Neural progenitor cell (in vitro differentiated cells): ENCODE measurements around the gene AMZ2. TPM values are rescaled to one million over a fixed set of nuclear protein-coding genes. Genes with fewer than 3 reads are reported as not detected.
A peak's percentile ranks its signal among the peaks of the same experiment; 100 is the strongest.

ENCODE experiments used
- DNase-seq: peaks from one replicate; pipeline ENCODE4 v3.0.0-alpha.2; 2016; ENCODE audit warnings: low spot score
- H2AFZ ChIP-seq: fragments of 200-600 bp; sonication (generic); replicated peaks from 2 replicates; pipeline ENCODE4 v1.6.1; 2016; ENCODE audit warnings: antibody characterized with exemption
- H3F3A ChIP-seq: fragments of 200-600 bp; sonication (generic); 2 replicates; pipeline ENCODE4 v1.6.1; 2016; ENCODE audit warnings: antibody characterized with exemption, low read depth
- H3K27ac ChIP-seq: fragments of 200-600 bp; sonication (generic); 2 replicates; pipeline ENCODE4 v1.5.1; 2016; ENCODE audit warnings: mild to moderate bottlenecking
- H3K27me3 ChIP-seq: fragments of 200-600 bp; sonication (generic); 2 replicates; pipeline ENCODE4 v1.6.1; 2016; ENCODE audit warnings: mild to moderate bottlenecking, moderate library complexity
- H3K36me3 ChIP-seq: fragments of 200-600 bp; sonication (generic); 2 replicates; pipeline ENCODE4 v1.5.1; 2016
- H3K4me1 ChIP-seq: fragments of 200-600 bp; sonication (generic); 2 replicates; pipeline ENCODE4 v1.6.1; 2016; ENCODE audit warnings: mixed run types
- H3K4me2 ChIP-seq: fragments of 200-600 bp; sonication (generic); 2 replicates; pipeline ENCODE4 v1.6.1; 2016
- H3K4me3 ChIP-seq: fragments of 200-600 bp; sonication (generic); 2 replicates; pipeline ENCODE4 v1.5.1; 2016
- H3K79me2 ChIP-seq: fragments of 200-600 bp; sonication (generic); 2 replicates; pipeline ENCODE4 v1.6.1; 2016; ENCODE audit warnings: low read depth
- H3K9ac ChIP-seq: fragments of 200-600 bp; sonication (generic); 2 replicates; pipeline ENCODE4 v1.6.1; 2016
- H3K9me3 ChIP-seq: fragments of 200-600 bp; sonication (generic); 2 replicates; pipeline ENCODE4 v1.5.1; 2016; ENCODE audit warnings: low read depth
- H4K20me1 ChIP-seq: fragments of 200-600 bp; sonication (generic); 2 replicates; pipeline ENCODE4 v1.6.1; 2016; ENCODE audit warnings: low read depth
- H3K27ac Mint-ChIP-seq: 3 replicates; pipeline ENCODE4 v1.8.0; 2021; ENCODE audit warnings: mixed read lengths
- H3K27me3 Mint-ChIP-seq: 2 replicates; pipeline ENCODE4 v1.8.0; 2022; ENCODE audit warnings: low read depth, mild to moderate bottlenecking, inconsistent platforms, moderate library complexity, mixed read lengths; ENCODE audit not compliant: insufficient read depth
- H3K36me3 Mint-ChIP-seq: 3 replicates; pipeline ENCODE4 v1.8.0; 2021; ENCODE audit warnings: mixed read lengths
- H3K4me1 Mint-ChIP-seq: 3 replicates; pipeline ENCODE4 v1.8.0; 2021; ENCODE audit warnings: mixed read lengths
- H3K4me3 Mint-ChIP-seq: 3 replicates; pipeline ENCODE4 v1.8.0; 2021; ENCODE audit warnings: mild to moderate bottlenecking, moderate library complexity, mixed read lengths
- H3K9me3 Mint-ChIP-seq: 3 replicates; pipeline ENCODE4 v1.8.0; 2020; ENCODE audit warnings: mixed read lengths
- EZH2 ChIP-seq: fragments of 200-600 bp; sonication (generic); IDR thresholded peaks from 2 replicates; pipeline ENCODE4 v1.6.1; 2017; ENCODE audit warnings: antibody characterized with exemption, mild to moderate bottlenecking, moderate library complexity
- EZH2phosphoT487 ChIP-seq: fragments of 200-600 bp; sonication (generic); IDR thresholded peaks from 2 replicates; pipeline ENCODE4 v1.6.1; 2017; ENCODE audit warnings: antibody characterized with exemption
- total RNA-seq: library from RNA; depleted of rRNA; stranded (reverse); fragments of >200 nt; gene quantifications from 2 replicates; pipeline ENCODE4 v1.2.3, GENCODE V29; 2015; ENCODE audit warnings: low replicate concordance
- TF ChIP-seq, protein P1 (sequence below): fragments of 200-600 bp; sonication (generic); IDR thresholded peaks from 2 replicates; pipeline ENCODE4 v1.5.1; 2017; ENCODE audit warnings: antibody characterized with exemption, mild to moderate bottlenecking

AMZ2 gene
- total RNA-seq, 1 donor from 2014 or later: 150 TPM

DNA sequence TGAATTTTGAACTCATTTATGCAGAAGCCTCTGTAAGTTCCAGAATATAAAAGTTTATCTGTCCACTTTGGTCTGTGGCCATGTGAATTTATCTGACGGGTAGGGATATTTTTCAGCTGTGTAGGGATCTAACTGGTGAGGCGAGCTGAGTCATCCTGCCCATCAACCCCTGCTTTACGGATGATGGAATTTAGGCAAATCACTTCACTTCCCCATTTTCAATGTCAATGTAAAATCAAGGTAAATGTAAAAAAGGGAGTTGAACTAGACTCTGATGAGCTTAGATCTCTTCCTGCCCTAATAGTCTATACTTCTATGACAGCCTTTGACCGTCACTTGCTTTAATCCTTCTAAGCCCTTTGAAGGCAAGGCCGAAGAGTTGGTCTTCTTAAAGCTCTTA is 40.5 kb downstream of the AMZ2 start:
- no peak overlapping the region for H3K27ac ChIP-seq
- H3K9me3 ChIP-seq: no peaks in the 10 kb centered on the region
- H3K27me3 ChIP-seq: peaks cover 64% of the 10 kb centered on the region
- H2AFZ ChIP-seq: no peak overlapping the region
- Mint-ChIP-seq H3K36me3 (no peaks in the 10 kb centered on the region), H3K4me1 (peaks cover 19% of the 10 kb centered on the region), H3K27me3 (peaks cover 21% of the 10 kb centered on the region), H3K9me3 (no peaks in the 10 kb centered on the region), H3K27ac (no peak overlapping the region), H3K4me3 (no peak overlapping the region)
- no peak for TF ChIP-seq EZH2phosphoT487
- no peaks in the 10 kb centered on the region for H3K36me3 ChIP-seq
- DNase-seq: no peak
- peaks cover 44% of the 10 kb centered on the region for H3F3A ChIP-seq
- no peak overlapping the region for H3K4me2 ChIP-seq
- H4K20me1 ChIP-seq: peaks cover 9% of the 10 kb centered on the region
- no peaks in the 10 kb centered on the region for H3K79me2 ChIP-seq
- no peak overlapping the region for H3K4me3 ChIP-seq
- H3K9ac ChIP-seq: no peak overlapping the region
- H3K4me1 ChIP-seq: peaks cover 18% of the 10 kb centered on the region

DNA sequence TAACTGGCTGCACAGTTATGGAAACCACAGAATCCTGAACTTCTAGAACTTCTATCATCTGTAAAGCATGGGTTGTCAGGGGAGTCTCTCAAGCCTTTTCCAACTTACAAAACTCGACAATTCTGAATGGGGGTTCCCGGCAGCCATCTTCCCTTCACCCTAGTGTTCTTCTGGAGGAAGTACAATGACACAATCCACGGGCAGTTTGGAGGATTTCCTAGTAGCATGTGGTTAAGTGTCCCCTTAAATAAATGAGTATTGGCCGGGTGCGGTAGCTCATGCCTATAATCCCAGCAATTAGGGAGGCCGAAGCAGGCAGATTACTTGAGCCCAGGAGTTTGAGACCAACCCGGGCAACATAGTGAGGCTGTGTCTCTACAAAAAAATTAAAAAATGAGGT is 41.0 kb downstream of the AMZ2 start:
- peaks cover 21% of the 10 kb centered on the region for H3K4me1 Mint-ChIP-seq
- no peak overlapping the region for H3K4me3 Mint-ChIP-seq
- peaks cover 48% of the 10 kb centered on the region for H3F3A ChIP-seq
- TF ChIP-seq, protein P1, sequence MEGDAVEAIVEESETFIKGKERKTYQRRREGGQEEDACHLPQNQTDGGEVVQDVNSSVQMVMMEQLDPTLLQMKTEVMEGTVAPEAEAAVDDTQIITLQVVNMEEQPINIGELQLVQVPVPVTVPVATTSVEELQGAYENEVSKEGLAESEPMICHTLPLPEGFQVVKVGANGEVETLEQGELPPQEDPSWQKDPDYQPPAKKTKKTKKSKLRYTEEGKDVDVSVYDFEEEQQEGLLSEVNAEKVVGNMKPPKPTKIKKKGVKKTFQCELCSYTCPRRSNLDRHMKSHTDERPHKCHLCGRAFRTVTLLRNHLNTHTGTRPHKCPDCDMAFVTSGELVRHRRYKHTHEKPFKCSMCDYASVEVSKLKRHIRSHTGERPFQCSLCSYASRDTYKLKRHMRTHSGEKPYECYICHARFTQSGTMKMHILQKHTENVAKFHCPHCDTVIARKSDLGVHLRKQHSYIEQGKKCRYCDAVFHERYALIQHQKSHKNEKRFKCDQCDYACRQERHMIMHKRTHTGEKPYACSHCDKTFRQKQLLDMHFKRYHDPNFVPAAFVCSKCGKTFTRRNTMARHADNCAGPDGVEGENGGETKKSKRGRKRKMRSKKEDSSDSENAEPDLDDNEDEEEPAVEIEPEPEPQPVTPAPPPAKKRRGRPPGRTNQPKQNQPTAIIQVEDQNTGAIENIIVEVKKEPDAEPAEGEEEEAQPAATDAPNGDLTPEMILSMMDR: peak; percentile 3
- TF ChIP-seq EZH2: no peak
- TF ChIP-seq EZH2phosphoT487: no peak
- H3K79me2 ChIP-seq: no peaks in the 10 kb centered on the region
- no peak overlapping the region for H3K27ac ChIP-seq
- no peak overlapping the region for H3K4me2 ChIP-seq
- H3K9me3 ChIP-seq: no peaks in the 10 kb centered on the region
- H4K20me1 ChIP-seq: peaks cover 9% of the 10 kb centered on the region
- no peak overlapping the region for H3K9ac ChIP-seq
- H3K36me3 ChIP-seq: no peaks in the 10 kb centered on the region
- no peak overlapping the region for H3K4me3 ChIP-seq
- no peak overlapping the region for H3K27ac Mint-ChIP-seq
- no peaks in the 10 kb centered on the region for H3K36me3 Mint-ChIP-seq
- DNase-seq: peak; percentile 25
- H3K27me3 Mint-ChIP-seq: peaks cover 21% of the 10 kb centered on the region
- peaks cover 23% of the 10 kb centered on the region for H3K4me1 ChIP-seq
- no peak overlapping the region for H2AFZ ChIP-seq
- H3K9me3 Mint-ChIP-seq: no peaks in the 10 kb centered on the region
- H3K27me3 ChIP-seq: peaks cover 67% of the 10 kb centered on the region

DNA sequence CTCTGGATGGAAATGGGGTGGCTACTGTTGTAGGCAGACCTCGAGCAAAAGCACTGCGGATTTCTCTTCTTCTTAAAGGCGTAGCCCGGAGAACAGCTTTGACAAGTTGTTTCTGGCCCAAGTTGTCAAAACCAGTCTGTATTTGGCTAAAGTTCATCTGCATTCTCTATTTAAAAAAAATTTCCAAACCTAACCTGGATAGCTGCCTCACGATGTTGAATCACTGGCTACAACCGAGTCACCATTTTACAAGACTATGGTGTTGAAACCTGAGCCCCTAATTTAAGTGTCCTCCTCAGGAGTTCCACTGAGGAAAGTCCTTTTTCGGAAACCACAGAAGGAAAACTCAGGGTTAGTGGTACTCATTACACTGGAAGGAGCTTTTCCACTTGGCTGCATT is 41.6 kb downstream of the AMZ2 start:
- H3K4me3 ChIP-seq: no peak overlapping the region
- no peak overlapping the region for H3K9ac ChIP-seq
- peaks cover 67% of the 10 kb centered on the region for H3K27me3 ChIP-seq
- peak overlapping the region; percentile 97 for H3K4me2 ChIP-seq
- Mint-ChIP-seq H3K4me3 (peak overlapping the region; percentile 96), H3K27me3 (peaks cover 23% of the 10 kb centered on the region), H3K4me1 (peaks cover 26% of the 10 kb centered on the region), H3K27ac (no peak overlapping the region), H3K36me3 (no peaks in the 10 kb centered on the region), H3K9me3 (no peaks in the 10 kb centered on the region)
- peaks cover 55% of the 10 kb centered on the region for H3F3A ChIP-seq
- no peaks in the 10 kb centered on the region for H3K9me3 ChIP-seq
- H3K79me2 ChIP-seq: no peaks in the 10 kb centered on the region
- H4K20me1 ChIP-seq: peaks cover 9% of the 10 kb centered on the region
- H3K27ac ChIP-seq: no peak overlapping the region
- no peak overlapping the region for H2AFZ ChIP-seq
- DNase-seq: no peak
- peaks cover 29% of the 10 kb centered on the region for H3K4me1 ChIP-seq
- no peaks in the 10 kb centered on the region for H3K36me3 ChIP-seq
- TF ChIP-seq EZH2: no peak
- no peak for TF ChIP-seq EZH2phosphoT487
- TF ChIP-seq, protein P1: no peak

DNA sequence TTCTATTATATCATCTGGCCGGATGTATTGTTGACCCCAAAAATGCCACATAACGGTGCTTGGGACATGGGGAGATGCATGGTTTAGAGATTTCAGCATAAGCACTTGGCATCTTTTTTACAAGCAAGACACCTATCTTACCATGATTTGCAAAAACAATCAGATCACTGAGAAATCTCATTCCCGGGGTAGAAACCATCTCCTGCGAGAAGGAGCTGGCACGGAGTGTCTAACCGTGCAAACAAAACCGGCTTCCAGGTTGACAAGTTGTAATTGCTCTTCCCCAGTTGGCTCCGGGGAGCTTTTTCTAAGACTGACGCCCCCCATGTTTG is 42.1 kb downstream of the AMZ2 start:
- no peaks in the 10 kb centered on the region for H3K36me3 Mint-ChIP-seq
- H3K9me3 Mint-ChIP-seq: no peaks in the 10 kb centered on the region
- TF ChIP-seq, protein P1: no peak
- no peak for TF ChIP-seq EZH2phosphoT487
- no peak for TF ChIP-seq EZH2
- Histone ChIP-seq H3K27ac (no peak overlapping the region), H3K4me1 (peaks cover 33% of the 10 kb centered on the region), H3K9ac (no peak overlapping the region), H2AFZ (no peak overlapping the region), H3F3A (peaks cover 59% of the 10 kb centered on the region), H3K27me3 (peaks cover 67% of the 10 kb centered on the region), H3K79me2 (no peaks in the 10 kb centered on the region), H4K20me1 (peaks cover 9% of the 10 kb centered on the region), H3K9me3 (no peaks in the 10 kb centered on the region), H3K4me2 (peak overlapping the region; percentile 97), H3K4me3 (peak overlapping the region; percentile 89), H3K36me3 (no peaks in the 10 kb centered on the region)
- peaks cover 26% of the 10 kb centered on the region for H3K4me1 Mint-ChIP-seq
- H3K27me3 Mint-ChIP-seq: peaks cover 23% of the 10 kb centered on the region
- no peak for DNase-seq
- peak overlapping the region; percentile 96 for H3K4me3 Mint-ChIP-seq
- H3K27ac Mint-ChIP-seq: no peak overlapping the region
